DMS 273 (cell line): Measurements from ENCODE around the gene APLF.
"Not testable (repeated sequence)": the region's sequence is repeated elsewhere in the genome, so short reads cannot be mapped to it uniquely, and the experiment has no call there.

Source experiments
- DNase-seq: peaks from one replicate; lab custom pipeline; 2025; ENCODE audit not compliant: unreplicated experiment; lab: John Stamatoyannopoulos, UW

APLF gene

DNA sequence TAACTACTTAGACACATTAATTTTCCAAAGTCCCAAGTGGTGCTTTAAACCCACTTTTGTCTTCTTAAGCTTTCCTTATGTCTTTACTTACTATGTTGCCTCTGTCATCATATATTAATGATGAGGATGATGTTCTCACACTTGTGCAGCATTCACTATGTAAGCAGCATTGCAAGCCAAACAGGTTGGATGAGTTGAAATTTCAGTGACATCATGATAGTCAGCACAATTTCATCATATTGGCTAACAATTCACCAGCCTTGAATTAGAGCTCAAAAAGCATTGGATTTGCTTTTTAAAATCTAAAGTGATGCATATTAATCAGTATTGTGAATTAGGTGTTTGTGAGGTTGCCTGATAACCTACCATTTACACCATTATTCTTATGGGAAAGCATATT, 7.7 kb downstream of the APLF start:
- no peak for DNase-seq

DNA sequence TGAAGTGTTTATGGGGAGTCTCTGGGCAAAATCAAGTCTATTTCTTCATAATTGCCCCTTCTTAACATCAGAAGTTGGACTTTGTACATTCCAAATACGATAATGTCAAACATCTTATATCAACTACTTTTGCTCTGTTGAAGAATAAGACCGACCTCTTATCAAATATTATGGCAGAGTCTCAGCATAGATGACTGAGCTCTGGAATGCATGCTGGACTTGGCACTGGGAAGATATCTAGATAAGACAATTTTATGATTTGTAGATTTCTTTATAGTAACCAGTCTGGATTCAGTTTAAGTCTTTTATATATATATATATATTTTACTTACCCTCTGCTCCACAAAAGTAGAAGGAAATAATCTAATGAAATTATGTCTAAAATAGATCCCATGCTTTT, 8.2 kb downstream of the APLF start:
- DNase-seq = no peak

DNA sequence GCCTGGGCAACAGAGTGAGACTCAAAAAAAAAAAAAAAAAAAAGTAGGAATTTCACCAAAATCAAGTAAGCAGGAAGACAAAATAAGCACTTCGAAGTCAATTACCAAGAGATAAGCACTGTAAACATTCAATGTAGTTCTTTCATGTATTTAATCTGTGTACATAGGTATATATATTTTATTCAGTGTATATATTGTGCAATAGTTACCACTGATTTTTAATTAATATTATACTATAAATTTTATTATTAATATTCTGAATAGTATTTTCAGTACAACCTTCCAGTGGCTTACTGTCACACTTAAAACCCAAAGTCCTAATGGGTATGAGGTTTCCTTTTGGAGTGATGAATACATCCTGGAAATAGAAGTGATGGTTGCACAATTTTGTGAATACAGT, 9.1 kb downstream of the APLF start:
- DNase-seq = no peak

DNA sequence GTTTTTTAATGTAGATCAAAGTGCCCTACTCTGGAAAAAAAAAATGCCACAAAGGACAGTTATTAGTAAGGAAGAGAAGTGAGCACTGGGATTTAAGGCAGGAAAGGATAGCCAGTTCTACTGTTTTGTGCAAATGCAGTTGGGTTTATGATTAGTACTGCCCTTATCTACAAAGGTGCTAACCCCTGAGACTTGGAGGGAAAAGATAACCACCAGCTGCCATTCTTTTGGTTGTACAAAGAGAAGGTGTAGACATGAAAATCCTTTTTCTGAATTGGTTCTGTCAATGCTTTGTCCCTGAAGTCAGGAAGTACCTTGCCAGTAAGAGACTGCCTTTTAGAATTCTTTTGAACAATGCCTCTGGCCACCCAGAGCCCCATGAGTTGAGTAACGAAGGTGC, 11.3 kb downstream of the APLF start:
- DNase-seq = no peak

DNA sequence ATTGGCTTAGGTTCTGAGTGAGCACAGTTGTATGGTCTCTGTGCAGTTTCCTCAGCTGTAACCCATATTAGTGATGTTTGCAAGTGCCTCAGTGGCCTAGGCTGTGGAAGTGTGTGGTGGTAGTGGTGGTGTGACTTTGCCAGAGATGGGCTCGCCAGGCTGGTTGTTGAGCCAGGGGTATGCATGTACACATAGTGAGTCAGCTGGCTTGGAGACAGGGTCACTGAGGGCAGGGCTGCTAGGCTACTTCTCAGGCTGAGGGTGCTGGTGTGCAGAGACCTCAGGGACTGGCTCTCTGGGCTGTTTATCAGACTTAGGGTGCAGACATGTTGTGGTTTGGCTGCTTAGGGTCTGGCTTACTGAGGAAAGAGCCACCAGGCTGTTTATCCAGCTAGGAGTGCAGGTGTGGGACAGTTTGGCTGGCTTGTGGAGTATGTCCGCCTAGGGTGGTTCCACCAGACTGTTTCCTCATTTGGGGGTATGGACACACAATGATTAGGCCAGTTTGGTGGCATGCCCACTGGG, 15.0 kb downstream of the APLF start:
- no peak for DNase-seq

DNA sequence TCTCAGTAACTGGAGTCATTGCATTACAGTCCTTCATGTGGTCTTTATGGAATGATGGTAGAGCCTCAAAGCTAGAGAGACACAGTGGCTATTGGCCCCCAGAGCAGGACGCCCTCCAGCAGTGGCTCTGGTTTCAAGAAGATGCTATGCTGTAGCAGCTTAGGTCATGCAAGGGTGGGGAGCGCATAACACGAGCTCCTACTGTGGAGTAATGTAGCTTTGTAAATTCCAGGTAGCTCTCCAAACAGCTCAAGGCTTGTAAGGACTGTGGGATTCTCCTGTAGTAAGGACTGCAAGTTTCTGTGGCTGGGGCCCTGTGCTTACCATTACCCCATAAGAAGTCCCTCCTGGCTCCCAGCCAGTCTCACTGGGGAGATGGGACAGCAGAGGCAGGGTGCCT, 15.6 kb downstream of the APLF start:
- DNase-seq = no peak

DNA sequence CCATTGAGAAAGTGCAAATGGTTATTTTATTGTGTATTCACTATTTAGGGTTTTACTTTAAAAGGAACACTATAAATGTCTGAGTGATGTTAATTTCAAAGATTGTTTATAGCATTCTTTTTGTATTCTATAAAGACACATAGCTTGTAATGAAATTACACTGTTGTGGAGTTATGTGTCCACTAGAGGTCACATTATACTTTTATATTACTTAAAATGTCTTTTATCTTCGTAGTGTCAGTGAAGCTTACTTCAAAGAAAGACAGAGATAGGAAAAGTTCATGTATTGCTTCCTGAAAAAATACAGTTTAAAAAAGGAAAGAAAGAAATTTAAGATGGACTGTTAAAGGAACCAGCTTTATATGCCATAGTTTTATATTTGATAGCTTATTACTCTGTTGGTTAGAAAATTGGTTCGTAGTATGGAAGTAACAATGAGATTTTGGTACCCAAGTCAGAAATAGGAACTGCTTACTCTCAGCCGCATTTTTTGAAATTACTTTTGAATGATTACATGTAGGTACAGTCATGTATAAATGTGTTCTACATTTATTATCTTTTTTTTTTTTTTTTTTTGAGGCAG, 20.5 kb downstream of the APLF start:
- DNase-seq = peak; percentile 67

DNA sequence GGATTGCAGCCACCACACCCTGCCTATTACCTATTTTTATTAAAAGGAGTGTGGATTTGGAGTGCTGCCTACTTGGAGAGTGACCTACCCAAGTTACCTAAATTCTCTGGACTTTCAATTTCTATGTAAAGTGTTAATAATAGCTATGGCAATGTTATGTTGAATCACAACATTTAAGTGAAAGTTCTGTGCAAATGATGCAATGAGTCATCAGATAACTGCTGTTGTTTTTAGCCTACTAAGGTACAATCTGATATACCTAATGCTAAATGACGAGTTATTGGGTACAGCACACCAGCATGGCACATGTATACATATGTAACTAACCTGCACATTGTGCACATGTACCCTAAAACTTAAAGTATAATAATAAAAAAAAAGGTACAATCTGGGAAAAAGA, 21.2 kb downstream of the APLF start:
- DNase-seq = not testable (repeated sequence)

DNA sequence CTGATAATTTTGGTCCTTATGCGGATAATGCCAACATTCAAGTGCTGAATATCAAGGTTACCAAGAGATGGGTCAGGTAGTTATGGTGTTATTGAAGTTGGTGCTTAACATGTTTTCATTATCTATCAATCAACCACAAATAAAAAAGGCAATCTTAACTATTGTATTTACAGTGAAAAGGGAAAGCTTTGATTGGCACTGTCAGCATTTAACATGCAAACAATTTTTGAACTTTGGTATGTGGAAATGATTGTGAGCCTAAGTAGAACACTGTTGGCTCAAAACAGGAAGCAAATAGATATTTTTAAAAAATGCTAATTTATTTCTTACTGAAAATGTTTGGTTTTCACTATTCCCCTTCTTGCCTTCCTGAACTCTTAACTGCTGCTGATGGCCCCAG, 21.9 kb downstream of the APLF start:
- DNase-seq = no peak

DNA sequence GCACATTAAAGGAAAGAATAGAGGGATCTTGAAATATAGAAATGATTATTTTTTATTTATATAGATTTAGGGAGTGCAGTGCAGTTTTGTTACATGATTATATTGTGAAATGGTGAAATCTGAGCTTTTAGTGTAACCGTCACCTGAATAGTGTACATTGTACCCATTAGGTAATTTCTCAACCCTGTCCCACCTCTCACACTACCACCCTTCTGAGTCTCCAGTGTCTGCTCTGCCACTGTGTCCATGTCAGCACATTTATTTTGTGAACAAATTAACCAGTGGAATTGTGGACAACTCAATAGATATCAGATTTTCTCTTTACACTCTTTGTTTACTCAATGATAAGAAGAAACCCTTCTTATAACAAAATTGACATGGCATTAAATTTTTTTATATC, 24.2 kb downstream of the APLF start:
- DNase-seq = no peak

DNA sequence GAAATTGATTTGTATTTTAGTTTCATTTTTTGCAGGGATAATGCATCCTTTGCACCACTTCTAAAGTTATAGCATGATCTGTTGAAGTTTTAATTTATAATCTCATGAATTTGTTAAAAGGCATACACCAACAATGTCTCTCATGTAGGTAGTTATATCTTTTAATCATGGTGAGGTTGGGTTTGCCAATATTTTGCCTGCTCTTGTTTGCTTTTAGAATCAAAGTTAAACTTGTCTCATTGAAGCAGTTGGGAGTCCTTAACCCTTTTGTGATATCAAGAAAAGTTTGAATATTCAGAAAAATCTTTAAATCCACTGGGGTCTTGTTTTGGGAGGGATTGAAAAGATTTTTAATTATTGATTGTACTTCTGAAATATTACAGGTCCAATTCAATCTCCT, 31.7 kb downstream of the APLF start:
- no peak for DNase-seq

DNA sequence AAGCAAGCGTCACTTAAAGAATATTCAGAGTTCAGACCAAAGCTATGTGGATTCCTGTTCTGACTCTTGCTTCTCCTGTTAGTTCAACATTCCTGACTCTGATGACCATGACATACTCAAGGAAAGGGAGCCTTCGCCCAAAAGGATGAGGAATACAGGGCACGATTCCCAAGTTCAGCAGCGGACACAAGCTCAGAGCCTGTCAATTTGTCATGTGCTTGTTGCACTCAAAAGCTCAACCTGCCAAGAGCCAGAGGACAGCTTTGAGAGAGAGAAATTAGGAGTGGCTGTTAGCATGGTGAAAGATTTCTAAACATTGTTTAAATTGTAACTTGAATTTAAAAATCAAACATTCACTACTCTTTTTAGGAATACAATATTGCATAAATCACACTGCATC, 33.3 kb downstream of the APLF start:
- DNase-seq = no peak

DNA sequence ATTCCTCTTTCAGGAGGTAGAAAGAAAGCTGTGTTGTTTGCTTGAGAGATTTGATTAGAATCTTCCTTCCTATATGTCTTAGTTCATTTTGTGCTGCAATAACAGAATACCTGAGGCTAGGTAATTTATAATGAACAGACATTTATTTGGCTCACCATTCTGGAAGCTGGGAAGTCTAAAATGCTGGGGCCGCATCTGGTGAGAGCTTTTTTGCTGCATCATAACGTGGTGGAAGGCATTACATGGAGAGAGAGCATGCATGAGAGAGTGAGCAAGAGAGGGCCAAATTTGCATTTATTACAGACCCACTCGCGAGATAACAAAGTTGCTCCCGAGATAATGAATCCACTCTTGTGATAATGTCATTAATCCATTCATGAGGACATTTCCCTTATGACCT, 34.4 kb downstream of the APLF start:
- DNase-seq = no peak

DNA sequence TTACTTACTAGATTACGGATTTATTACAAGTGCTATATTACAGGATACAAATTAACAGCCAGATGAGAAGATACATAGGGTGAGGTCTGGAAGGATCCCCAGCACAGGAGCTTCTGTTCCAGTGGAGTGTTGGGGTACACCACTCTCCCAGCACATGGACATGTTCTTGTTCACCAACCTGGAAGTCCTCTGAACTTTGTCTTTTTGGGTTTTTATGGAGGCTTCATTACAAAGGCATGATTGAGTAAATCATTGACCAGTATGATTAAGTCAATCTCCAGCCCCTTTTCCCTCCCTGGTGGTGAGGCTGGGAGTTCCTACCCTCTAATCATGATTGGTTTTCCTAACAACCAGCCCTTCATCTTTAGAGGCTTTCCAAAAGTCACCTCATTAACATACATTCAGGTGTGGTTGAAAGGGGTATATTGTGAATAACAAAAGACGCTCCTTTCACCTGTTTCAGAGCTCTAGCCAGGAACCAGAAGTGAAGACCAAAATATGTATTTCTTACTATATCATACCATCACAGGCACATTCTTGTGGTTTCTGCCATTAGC, 38.3 kb downstream of the APLF start:
- no peak for DNase-seq

DNA sequence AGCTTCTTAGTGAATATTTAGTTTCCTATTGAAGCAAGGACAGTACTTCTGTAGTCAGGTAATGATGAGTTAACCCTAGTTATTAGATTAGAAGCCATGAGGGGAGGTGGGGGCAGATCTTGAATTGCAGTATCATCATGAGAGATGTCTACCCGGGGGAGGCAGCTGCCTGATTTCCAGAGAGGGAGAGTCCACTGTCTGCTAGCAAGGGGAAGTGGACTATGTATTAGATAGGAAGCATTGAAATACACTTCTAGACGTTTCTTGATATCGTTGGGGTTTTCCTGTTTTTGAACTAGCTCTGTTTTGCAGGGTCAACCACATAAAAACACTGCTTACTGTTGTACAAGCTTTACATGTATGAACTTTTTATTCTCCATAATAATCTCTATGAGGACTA, 38.8 kb downstream of the APLF start:
- DNase-seq = no peak

DNA sequence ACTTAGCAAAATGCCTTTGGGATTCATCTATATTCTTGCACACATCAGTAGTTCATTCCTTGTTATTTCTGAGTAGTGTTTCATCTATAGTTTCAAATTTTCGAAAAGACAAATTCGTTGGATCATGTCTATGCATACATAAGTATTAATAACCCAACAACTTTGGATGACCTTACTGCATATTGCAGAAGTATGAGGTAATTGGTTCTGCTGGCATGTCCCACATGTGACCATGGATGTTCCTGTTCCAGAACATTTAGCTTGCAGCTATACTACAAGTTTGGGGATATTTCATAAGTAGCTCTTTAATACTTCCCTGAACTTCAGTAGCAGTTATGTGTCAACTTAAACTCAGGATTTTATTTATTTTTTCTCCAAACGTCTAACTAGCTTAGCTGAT, 44.9 kb downstream of the APLF start:
- peak; percentile 73 for DNase-seq

DNA sequence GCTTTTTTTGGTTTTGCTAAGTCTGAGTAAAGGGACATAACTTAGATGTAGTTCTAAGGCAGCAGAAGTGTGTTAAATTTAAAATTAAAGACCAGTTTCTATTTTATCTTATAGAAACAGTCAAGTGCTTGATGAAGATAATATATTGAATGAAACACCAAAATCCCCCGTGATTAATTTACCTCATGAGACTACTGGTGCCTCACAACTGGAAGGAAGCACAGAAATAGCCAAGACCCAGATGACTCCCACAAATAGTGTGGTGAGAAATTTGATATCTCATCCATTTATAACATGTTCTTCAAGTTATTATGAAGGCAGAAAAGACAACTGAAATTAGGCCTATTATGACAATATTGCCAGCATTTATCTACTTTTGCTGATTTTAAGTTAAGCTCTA, 45.6 kb downstream of the APLF start:
- DNase-seq = peak; percentile 19

DNA sequence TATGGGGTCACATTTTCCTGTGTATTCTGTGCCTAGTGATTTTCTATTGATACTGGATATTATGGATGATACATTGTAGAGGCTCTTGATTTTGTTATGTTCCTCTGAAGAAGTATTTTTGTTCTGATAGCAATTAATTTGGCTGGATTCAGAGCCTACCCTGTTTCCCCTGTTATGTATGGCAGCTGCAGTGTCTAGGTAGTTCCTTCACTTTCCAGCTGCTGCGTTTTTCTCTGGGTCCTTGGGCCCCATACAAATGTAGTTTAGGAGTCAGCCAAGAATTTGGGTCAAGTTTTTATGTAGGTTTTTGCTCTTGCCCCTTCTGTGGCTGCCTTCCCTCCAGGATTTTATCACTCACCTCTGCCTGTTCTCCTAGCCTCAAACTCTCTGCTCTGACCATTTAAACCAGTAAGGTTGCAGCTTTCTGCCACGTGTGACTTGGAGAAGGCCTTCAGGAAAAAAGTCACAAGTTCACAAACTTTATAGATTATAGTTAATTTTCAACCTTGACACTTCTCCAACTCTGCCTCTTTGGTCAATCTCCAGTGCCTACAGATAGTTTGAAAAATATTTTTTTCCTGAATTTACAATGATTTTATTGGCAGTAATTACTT, 47.0 kb downstream of the APLF start:
- no peak for DNase-seq

DNA sequence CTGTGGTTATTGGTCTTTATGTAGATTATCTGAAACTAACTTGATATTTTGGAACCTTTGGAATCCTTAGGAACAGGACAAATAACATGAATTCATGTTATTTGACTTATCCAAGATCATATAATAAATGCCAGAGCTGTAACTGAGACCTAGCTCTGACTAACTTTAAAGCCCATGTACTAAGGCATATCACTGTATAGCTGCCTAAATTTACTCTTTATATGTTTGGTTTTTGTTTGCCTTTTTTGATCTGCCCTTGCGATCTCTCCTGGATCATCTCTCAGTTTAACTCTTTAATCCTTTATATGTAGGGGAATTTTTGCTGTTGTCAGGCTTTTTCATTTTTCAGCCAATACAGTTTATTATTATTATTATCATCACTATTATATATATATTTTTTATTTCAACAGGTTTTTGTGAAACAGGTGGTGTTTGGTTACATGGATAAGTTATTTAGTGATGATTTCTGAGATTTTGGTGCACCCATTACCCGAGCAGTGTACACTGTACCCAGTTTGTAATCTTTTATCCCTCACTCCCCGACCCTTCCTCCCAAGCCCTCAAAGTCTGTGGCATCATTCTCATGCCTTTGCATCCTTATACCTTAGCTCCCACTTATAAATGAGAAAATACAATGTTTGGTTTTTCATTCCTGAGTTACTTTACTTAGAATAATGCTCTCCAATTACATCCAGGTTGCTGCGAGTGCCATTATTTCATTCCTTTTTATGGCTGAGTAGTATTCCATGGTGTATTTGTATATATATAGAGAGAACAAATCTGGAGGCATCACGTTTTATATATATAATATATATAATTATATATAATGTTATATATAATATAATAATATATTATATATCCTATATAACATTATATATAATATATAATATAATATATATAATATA, 48.9 kb downstream of the APLF start:
- no peak for DNase-seq

DNA sequence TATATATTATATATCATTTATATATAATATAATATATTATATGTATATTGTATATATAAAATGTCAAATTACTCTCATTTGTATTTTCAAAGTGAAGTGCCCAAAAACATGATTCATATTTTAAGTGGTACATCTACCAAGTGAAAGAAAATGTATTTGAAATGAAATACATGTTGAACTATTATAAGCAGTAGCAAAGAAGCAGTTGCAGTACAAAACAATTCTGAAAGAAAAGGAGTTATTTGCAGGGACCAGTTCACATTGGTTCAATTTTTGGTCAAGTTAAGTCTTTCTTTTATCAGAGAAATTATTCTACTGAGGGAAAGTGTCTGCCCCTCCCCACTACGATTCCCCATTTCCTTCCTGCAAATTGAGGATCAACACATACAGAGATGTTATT, 51.9 kb downstream of the APLF start:
- no peak for DNase-seq

DNA sequence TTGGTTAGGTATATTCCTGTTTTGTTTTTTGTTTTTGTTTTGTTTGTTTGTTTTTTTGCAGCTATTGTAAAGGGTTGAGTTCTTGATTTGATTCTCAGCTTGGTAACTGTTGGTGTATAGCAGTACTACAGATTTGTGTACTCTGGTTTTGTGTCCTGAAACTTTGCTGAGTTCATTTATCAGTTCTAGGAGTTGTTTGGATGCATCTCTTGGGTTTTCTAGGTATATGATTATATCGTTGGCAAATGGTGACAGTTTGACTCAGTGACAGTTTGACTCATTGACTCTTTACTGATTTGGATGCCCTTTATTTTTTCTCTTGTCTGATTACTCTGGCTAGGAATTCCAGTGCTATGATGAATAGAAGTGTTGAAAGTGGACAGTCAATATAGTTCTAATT, 53.7 kb downstream of the APLF start:
- DNase-seq = no peak

DNA sequence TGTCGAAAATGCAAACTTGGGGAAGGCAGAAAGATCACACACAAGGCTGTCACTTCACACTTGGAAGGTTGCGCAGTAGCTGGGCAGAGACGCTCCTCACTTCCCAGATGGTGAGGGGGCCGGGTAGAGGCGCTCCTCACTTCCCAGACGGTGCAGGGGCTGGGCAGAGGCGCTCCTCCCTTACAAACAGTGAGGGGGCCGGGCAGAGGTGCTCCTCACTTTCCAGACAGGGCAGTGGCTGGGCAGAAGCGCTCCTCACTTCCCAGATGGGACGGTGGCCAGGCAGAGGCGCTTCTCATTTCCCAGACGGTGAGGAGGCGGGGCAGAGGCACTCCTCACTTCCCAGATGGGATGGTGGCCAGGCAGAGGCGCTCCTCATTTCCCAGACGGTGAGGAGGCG, 59.6 kb downstream of the APLF start:
- DNase-seq = not testable (repeated sequence)
